Tibial artery (tissue), 4 donors: ENCODE results near the gene UNC79.
"Not testable (repeated sequence)": the region's sequence is repeated elsewhere in the genome, so short reads cannot be mapped to it uniquely, and the experiment has no call there.

Source experiments
- DNase-seq, 2 donors: peaks; one replicate each; pipeline ENCODE4 v3.0.0-alpha.2; 2019
- H3K27ac ChIP-seq, 2 donors: fragments of 200-600 bp; sonication (generic) in 1 of 2; 1 replicate in 1 of 2; 2 replicates in 1 of 2; pipeline ENCODE4 v1.5.1; 2018 to 2019; ENCODE audit warnings: mild to moderate bottlenecking in 1 of 2
- H3K27me3 ChIP-seq, 2 donors: fragments of 200-600 bp; sonication (generic) in 1 of 2; one replicate each; pipeline versions ENCODE4 v1.5.1 to v1.6.0; 2016 to 2019
- H3K36me3 ChIP-seq, 3 donors: fragments of 200-600 bp; sonication (generic) in 2 of 3; one replicate each; pipeline ENCODE4 v1.5.1; 2016 to 2019; ENCODE audit warnings: mild to moderate bottlenecking in 2 of 3
- H3K4me1 ChIP-seq, 4 donors: fragments of 200-600 bp; sonication (generic) in 2 of 4; 1 replicate in 3 of 4; 2 replicates in 1 of 4; pipeline ENCODE4 v1.5.1; 2016 to 2019
- H3K4me3 ChIP-seq, 2 donors: fragments of 200-600 bp; sonication (generic) in 1 of 2; 1 replicate in 1 of 2; 2 replicates in 1 of 2; pipeline ENCODE4 v1.5.1; 2018 to 2019; ENCODE audit warnings: mild to moderate bottlenecking in 2 of 2
- H3K9me3 ChIP-seq, 3 donors: fragments of 200-600 bp; sonication (generic) in 1 of 3; one replicate each; pipeline ENCODE4 v1.5.1; 2016 to 2019
- intact Hi-C: fragments of 100-400 bp; cut with DNase I; formaldehyde crosslinking; loops from one replicate; pipeline ENCODE4 v1.15.0; 2023; ENCODE audit warnings: low total_unique reads
- TF ChIP-seq, protein P1 (sequence below), 2 experiments: fragments of 200-600 bp in 1 of 2; fragments of 450-650 bp in 1 of 2; IDR thresholded peaks; one replicate each; pipeline ENCODE4 v1.5.1; 2017 to 2019; ENCODE audit warnings: antibody characterized with exemption in 2 of 2, mild to moderate bottlenecking in 1 of 2, moderate library complexity in 1 of 2

The UNC79 gene

DNA sequence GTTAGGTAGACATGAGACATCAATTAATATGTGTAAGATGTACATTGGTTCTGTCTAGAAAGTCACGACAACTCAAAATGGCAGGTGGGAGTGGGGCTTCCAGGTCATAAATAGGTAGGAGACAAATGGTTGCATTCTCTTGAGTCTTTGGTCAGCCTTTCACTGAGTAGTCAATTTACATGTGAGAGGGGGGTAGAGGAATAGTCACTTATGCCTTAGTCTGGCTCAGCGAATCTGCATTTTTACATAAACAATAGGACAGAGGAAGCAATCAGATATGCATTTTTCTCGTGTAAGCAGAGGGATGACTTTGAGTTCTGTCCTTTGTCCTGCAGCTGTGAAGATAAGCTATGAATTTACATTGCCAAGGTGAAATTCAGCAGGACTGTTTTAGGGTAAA lies 27.8 kb upstream of the UNC79 start:
- no peak for DNase-seq
- no peaks in the 10 kb centered on the region for H3K9me3 ChIP-seq
- H3K27me3 ChIP-seq = no peaks in the 10 kb centered on the region
- no peak overlapping the region for H3K4me3 ChIP-seq
- H3K27ac ChIP-seq = no peak overlapping the region
- TF ChIP-seq, protein P1, sequence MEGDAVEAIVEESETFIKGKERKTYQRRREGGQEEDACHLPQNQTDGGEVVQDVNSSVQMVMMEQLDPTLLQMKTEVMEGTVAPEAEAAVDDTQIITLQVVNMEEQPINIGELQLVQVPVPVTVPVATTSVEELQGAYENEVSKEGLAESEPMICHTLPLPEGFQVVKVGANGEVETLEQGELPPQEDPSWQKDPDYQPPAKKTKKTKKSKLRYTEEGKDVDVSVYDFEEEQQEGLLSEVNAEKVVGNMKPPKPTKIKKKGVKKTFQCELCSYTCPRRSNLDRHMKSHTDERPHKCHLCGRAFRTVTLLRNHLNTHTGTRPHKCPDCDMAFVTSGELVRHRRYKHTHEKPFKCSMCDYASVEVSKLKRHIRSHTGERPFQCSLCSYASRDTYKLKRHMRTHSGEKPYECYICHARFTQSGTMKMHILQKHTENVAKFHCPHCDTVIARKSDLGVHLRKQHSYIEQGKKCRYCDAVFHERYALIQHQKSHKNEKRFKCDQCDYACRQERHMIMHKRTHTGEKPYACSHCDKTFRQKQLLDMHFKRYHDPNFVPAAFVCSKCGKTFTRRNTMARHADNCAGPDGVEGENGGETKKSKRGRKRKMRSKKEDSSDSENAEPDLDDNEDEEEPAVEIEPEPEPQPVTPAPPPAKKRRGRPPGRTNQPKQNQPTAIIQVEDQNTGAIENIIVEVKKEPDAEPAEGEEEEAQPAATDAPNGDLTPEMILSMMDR (IDR thresholded peaks at IDR 0.05) = no peak
- intact Hi-C loops = no loop called here
- no peaks in the 10 kb centered on the region for H3K4me1 ChIP-seq
- no peaks in the 10 kb centered on the region for H3K36me3 ChIP-seq

DNA sequence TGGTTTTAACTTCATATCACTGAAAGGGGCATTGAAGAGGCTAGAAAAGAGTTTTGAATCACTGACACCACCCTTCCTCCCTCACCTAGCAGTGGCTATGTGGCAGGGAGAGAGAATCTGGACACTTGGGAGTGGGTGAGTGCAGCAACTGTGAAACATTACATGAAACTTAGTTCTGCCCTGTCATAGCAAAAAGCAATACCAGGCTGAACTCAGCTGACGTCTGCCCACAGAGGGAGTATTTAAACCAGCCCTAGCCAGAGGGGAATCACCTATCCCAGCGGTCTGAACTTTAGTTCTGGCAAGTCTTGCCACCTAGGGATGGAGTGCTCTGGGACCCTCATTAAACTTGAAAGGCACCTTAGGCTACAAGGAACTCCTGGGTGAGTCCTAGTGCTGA lies 20.7 kb upstream of the UNC79 start:
- TF ChIP-seq, protein P1 (IDR thresholded peaks at IDR 0.05) = no peak
- no peak for DNase-seq
- Histone ChIP-seq H3K4me3 (no peak overlapping the region), H3K27ac (no peak overlapping the region), H3K4me1 (no peaks in the 10 kb centered on the region), H3K27me3 (no peaks in the 10 kb centered on the region), H3K9me3 (peaks cover 0 to 3% (median 0%) of the 10 kb centered on the region in 3 donors), H3K36me3 (no peaks in the 10 kb centered on the region)
- intact Hi-C loops = no loop called here

GRCh38 chr14:93410893-93411292 lies 19.8 kb upstream of the UNC79 start:
- H3K27me3 ChIP-seq = no peaks in the 10 kb centered on the region
- DNase-seq = no peak
- no peaks in the 10 kb centered on the region for H3K36me3 ChIP-seq
- H3K4me3 ChIP-seq = no peak overlapping the region
- TF ChIP-seq, protein P1 (IDR thresholded peaks at IDR 0.05) = no peak
- H3K9me3 ChIP-seq = peaks cover 0 to 3% (median 0%) of the 10 kb centered on the region in 3 donors
- H3K4me1 ChIP-seq = no peaks in the 10 kb centered on the region
- intact Hi-C loops = no loop called here
- no peak overlapping the region for H3K27ac ChIP-seq

DNA sequence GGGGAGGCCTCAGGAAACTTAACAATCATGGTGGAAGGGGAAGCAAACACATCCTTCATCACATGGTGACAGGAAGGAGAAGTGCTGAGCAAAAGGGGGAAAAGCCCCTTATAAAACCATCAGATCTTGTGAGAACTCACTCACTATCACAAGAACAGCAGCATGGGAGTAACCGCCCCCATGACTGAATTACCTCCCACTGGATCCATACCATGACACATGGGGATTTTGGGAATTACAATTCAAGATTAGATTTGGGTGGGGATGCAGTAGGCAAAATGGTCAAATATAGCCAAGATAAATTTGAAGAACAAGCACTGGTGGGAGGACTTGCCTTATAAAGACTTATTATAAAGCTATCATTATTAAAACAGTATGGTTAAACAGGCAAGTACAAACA lies 5.6 kb upstream of the UNC79 start:
- H3K36me3 ChIP-seq, H3K27ac ChIP-seq, intact Hi-C loops, H3K4me1 ChIP-seq, DNase-seq, H3K4me3 ChIP-seq, H3K27me3 ChIP-seq: not testable (repeated sequence)
- H3K9me3 ChIP-seq = peaks cover 7 to 22% (median 18%) of the 10 kb centered on the region in 3 donors

DNA sequence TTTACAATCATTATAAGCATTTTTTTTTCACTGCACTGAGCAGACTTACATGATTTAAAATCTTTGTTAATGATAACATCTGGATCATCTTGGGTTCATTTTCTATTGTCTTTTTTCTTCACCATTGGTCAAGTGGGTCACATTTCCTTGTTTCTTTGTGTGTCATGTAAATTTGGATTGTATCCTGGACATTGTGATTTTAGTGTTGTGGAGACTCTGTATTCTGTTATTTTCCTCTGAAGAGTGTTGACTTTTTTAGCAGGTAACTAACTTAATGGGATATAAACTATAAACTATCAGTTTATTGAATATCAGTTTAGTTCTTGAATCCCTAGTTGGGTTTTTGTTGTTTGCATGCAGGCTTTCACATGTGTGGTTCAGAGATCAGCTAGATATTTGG lies 4.0 kb upstream of the UNC79 start:
- Histone ChIP-seq H3K27me3 (peaks cover 0 to 25% of the 10 kb centered on the region in 2 donors), H3K27ac (no peak overlapping the region), H3K9me3 (peaks cover 7 to 18% (median 18%) of the 10 kb centered on the region in 3 donors), H3K4me3 (no peak overlapping the region), H3K36me3 (no peaks in the 10 kb centered on the region), H3K4me1 (peaks cover 0 to 13% (median 0%) of the 10 kb centered on the region in 4 donors)
- no peak for DNase-seq
- TF ChIP-seq, protein P1 (IDR thresholded peaks at IDR 0.05) = no peak
- intact Hi-C loops = no loop called here

DNA sequence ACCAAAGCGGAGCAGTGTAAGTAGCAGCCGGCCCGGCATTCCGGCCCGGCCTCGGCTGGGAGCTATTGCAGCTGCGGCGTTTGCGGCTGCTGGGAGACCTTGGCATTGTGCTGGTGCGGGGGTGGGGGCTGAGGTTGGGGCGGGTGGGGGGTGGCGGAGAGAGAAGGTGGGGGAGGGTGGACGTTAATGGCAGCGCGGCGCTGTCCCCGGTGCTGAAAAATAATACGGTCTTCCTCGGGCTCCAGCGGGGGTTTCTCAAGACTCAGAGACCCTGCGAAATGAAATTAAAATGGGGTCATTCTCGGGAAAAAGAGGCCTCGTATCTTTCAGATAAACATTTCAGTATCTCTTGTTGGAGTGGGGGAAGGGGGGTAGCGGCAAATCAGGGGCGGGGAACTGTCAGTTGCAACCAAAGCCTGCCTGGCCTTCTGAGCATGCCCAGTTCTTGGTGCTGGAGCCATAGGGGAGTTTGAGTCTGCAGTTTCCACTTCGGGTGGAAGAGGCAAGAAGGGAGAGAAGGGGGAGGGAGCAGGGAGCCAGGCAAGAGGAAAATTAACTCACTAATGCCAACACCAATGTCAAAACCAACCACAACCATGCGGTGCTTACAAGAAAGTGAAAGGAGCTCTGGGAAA lies 414 bp downstream of the UNC79 start:
- TF ChIP-seq, protein P1 (IDR thresholded peaks at IDR 0.05) = no peak
- H3K4me3 ChIP-seq = no peak overlapping the region
- peaks cover 0 to 7% (median 0%) of the 10 kb centered on the region in 3 donors for H3K9me3 ChIP-seq
- no peak overlapping the region for H3K27ac ChIP-seq
- H3K4me1 ChIP-seq = peaks cover 0 to 13% (median 0%) of the 10 kb centered on the region in 4 donors
- H3K36me3 ChIP-seq = no peaks in the 10 kb centered on the region
- intact Hi-C loops = no loop called here
- DNase-seq = no peak
- peaks cover 0 to 29% of the 10 kb centered on the region in 2 donors for H3K27me3 ChIP-seq
